HepG2 (cell line): ENCODE data around the gene SLC15A3. TPM values are rescaled to one million over a fixed set of nuclear protein-coding genes. Genes with fewer than 3 reads are reported as not detected.

Source experiments
- ATAC-seq: fragments of 200-7000 bp; cut with Tn5 transposase; 3 replicates; pipeline ENCODE4 v1.9.1; 2020; ENCODE audit warnings: mild to moderate bottlenecking, moderate library complexity
- BruUV-seq: library from RNA; stranded (reverse); fragments of 400-500 nt; replicated peaks from 2 replicates; lab custom pipeline; 2021; lab: Mats Ljungman, UMichigan
- CTCF ChIA-PET: fragments of 300-600 bp; formaldehyde crosslinking; extraction: SDS; loops from one replicate; lab custom pipeline; 2021; ENCODE audit warnings: low total read pairs, inconsistent platforms, low intra/inter-chr PET ratio; lab: Yijun Ruan, JAX
- POLR2A ChIA-PET: fragments of 350-600 bp; sonication (Branson Sonifier 250); formaldehyde crosslinking; loops from one replicate; lab custom pipeline; 2020; ENCODE audit warnings: antibody characterized with exemption, inconsistent platforms; lab: Yijun Ruan, JAX
- DNase-seq: peaks from one replicate; pipeline ENCODE4 v3.0.0-alpha.2; 2015; ENCODE audit warnings: low spot score
- FAIRE-seq: peaks from 3 replicates; lab custom pipeline; 2011; peaks lifted over from hg19 to GRCh38; lab: Jason Lieb, UNC
- H2AFZ ChIP-seq: one replicate; pipeline ENCODE4 v1.6.1; 2011; ENCODE audit warnings: low read length, inconsistent platforms
- H3K27ac ChIP-seq: fragments of 300-600 bp; 3 replicates; pipeline ENCODE4 v1.8.0; 2011; ENCODE audit warnings: mixed run types, mild to moderate bottlenecking, mixed read lengths, low read length, inconsistent platforms; ENCODE audit not compliant: insufficient read depth; ENCODE audit errors: extremely low read length
- H3K27me3 ChIP-seq, 2 experiments: fragments of 200-600 bp in 1 of 2; 2 replicates in 1 of 2; 3 replicates in 1 of 2; pipeline versions ENCODE4 v1.6.0 to v1.8.0; 2011; ENCODE audit warnings: low read length in 2 of 2, mild to moderate bottlenecking in 2 of 2, moderate library complexity in 2 of 2, inconsistent platforms in 1 of 2; ENCODE audit not compliant: insufficient read depth in 2 of 2, control insufficient read depth in 1 of 2
- H3K36me3 ChIP-seq, 2 experiments: fragments of 200-600 bp in 1 of 2; replicated peaks in 1 of 2; 2 replicates in 1 of 2; 3 replicates in 1 of 2; pipeline versions ENCODE4 v1.5.1 to v1.8.0; 2011; ENCODE audit warnings: low read length in 2 of 2, inconsistent platforms in 1 of 2; ENCODE audit not compliant: insufficient read depth in 2 of 2, control insufficient read depth in 1 of 2
- H3K4me1 ChIP-seq: 2 replicates; pipeline ENCODE4 v1.5.1; 2012; ENCODE audit warnings: low read length, inconsistent platforms; ENCODE audit not compliant: insufficient read depth
- H3K4me2 ChIP-seq: 2 replicates; pipeline ENCODE4 v1.6.0; 2011; ENCODE audit warnings: low read depth, low read length, inconsistent platforms
- H3K4me3 ChIP-seq, 3 experiments: fragments of 200-600 bp in 1 of 3; sonication (generic), shearing (Covaris generic) in 1 of 3; replicated peaks in 1 of 3; 2 replicates each; pipeline ENCODE4 v1.5.1; 2011 to 2016; ENCODE audit warnings: low read length in 3 of 3, inconsistent platforms in 2 of 3, low read depth in 2 of 3, mild to moderate bottlenecking in 2 of 3, control low read depth in 1 of 3, mixed read lengths in 1 of 3; ENCODE audit not compliant: insufficient read depth in 1 of 3
- H3K79me2 ChIP-seq: one replicate; pipeline ENCODE4 v1.6.1; 2011; ENCODE audit warnings: low read length, inconsistent platforms; ENCODE audit not compliant: insufficient read depth
- H3K9ac ChIP-seq: 2 replicates; pipeline ENCODE4 v1.6.0; 2011; ENCODE audit warnings: mild to moderate bottlenecking, low read depth, low read length, inconsistent platforms; ENCODE audit not compliant: insufficient read depth
- H3K9me3 ChIP-seq: 2 replicates; pipeline ENCODE4 v1.5.1; 2012; ENCODE audit warnings: mild to moderate bottlenecking, low read length
- H4K20me1 ChIP-seq: 2 replicates; pipeline ENCODE4 v1.6.0; 2011; ENCODE audit warnings: inconsistent platforms, mild to moderate bottlenecking, low read length, moderate library complexity; ENCODE audit not compliant: insufficient read depth
- ARNT2 ChIP-seq: sonication (generic); formaldehyde crosslinking; IDR thresholded peaks from 2 replicates; pipeline ENCODE4 v1.8.0; 2022; ENCODE audit warnings: mild to moderate bottlenecking, low read depth, missing genetic modification reagents, moderate library complexity
- ATF4 ChIP-seq, 2 experiments: fragments of 450-650 bp in 1 of 2; sonication (generic) in 1 of 2; formaldehyde crosslinking; IDR thresholded peaks; 2 replicates each; pipeline versions ENCODE4 v1.5.0 to v1.8.0; 2020 to 2022; ENCODE audit warnings: mild to moderate bottlenecking in 1 of 2, missing genetic modification reagents in 1 of 2
- CBX2 ChIP-seq, 2 experiments: fragments of 200-600 bp in 1 of 2; sonication (generic); formaldehyde crosslinking in 1 of 2; IDR thresholded peaks; 2 replicates each; pipeline versions ENCODE4 v1.7.0 to v1.8.1; 2018 to 2022; ENCODE audit warnings: low read depth in 2 of 2, low read length in 1 of 2, mild to moderate bottlenecking in 1 of 2, missing genetic modification reagents in 1 of 2
- ERF ChIP-seq: IDR thresholded peaks from 2 replicates; pipeline ENCODE4 v1.6.1; 2018; ENCODE audit warnings: missing biosample characterization, missing genetic modification reagents
- EZH2 ChIP-seq: conservative IDR thresholded peaks from 2 replicates; pipeline ENCODE4 v1.6.1; 2012; ENCODE audit warnings: mild to moderate bottlenecking, low read depth, low read length, moderate library complexity
- ZNF569 ChIP-seq: sonication (generic); formaldehyde crosslinking; IDR thresholded peaks from 2 replicates; pipeline ENCODE4 v1.5.0; 2020; ENCODE audit warnings: mild to moderate bottlenecking, missing genetic modification reagents, moderate library complexity, borderline replicate concordance
- ZNF614 ChIP-seq: IDR thresholded peaks from 2 replicates; pipeline ENCODE4 v1.6.1; 2018; ENCODE audit warnings: missing biosample characterization, missing genetic modification reagents, inconsistent platforms, borderline replicate concordance
- ZNF775 ChIP-seq: sonication (generic); formaldehyde crosslinking; IDR thresholded peaks from 2 replicates; pipeline ENCODE4 v1.4.0; 2020; ENCODE audit warnings: missing genetic modification reagents, mild to moderate bottlenecking, moderate library complexity, borderline replicate concordance
- ZSCAN22 ChIP-seq: sonication (generic); formaldehyde crosslinking; IDR thresholded peaks from 2 replicates; pipeline ENCODE4 v1.4.0; 2020; ENCODE audit warnings: mild to moderate bottlenecking, missing genetic modification reagents
- WGBS: methylation state at CpG from one replicate; pipeline ENCODE4 v1.1.6; 2017; ENCODE audit warnings: low lambda C conversion rate; 5-methylcytosine and 5-hydroxymethylcytosine counted together
- in situ Hi-C: cut with HindIII; loops from 2 replicates; pipeline ENCODE4 v1.10.0; 2017; ENCODE audit warnings: low pct_unique_long_range_greater_than_20kb; ENCODE audit not compliant: extremely low pct_ligation_motif_present
- intact Hi-C: fragments of 100-400 bp; cut with micrococcal nuclease; formaldehyde crosslinking; loops from one replicate; pipeline ENCODE4 v1.10.0; 2022; ENCODE audit not compliant: unreplicated experiment
- polyA plus RNA-seq, 8 experiments: library from polyadenylated mRNA; depleted of rRNA in 3 of 8; stranded (reverse) in 7 of 8; unstranded in 1 of 8; fragments of >200 nt; fragmentation: Illumina TruSeq in 4 of 8; extraction: Trizol in 4 of 8; gene quantifications; 2 replicates each; pipeline versions ENCODE4 v1.2.1 to v1.2.3, GENCODE V29; 2011 to 2016; ENCODE audit warnings: low read depth in 4 of 8, missing spikeins in 1 of 8, mixed read lengths in 1 of 8; ENCODE audit not compliant: insufficient read depth in 1 of 8
- total RNA-seq, 5 experiments: library from RNA; depleted of rRNA; stranded (reverse); fragments of >200 nt; fragmentation: Illumina TruSeq; extraction: Trizol; gene quantifications; 2 replicates each; pipeline ENCODE4 v1.2.3, GENCODE V29; 2016; ENCODE audit warnings: low read depth in 1 of 5
- TF ChIP-seq, protein P1 (sequence below): sonication (generic); formaldehyde crosslinking; IDR thresholded peaks from one replicate; pipeline ENCODE4 v1.5.1; 2020; ENCODE audit warnings: mild to moderate bottlenecking, missing genetic modification reagents; ENCODE audit errors: not compliant biosample characterization
- TF ChIP-seq, protein P2 (sequence below): sonication (generic); formaldehyde crosslinking; IDR thresholded peaks from 2 replicates; pipeline ENCODE4 v1.4.0; 2020; ENCODE audit warnings: missing genetic modification reagents

SLC15A3 gene
- total and polyA plus RNA-seq, 2 of the 13 experiments (the other 11 are each of a cell fraction or from before 2014, with no cell fraction given), result 0.45 to 0.77 TPM

DNA sequence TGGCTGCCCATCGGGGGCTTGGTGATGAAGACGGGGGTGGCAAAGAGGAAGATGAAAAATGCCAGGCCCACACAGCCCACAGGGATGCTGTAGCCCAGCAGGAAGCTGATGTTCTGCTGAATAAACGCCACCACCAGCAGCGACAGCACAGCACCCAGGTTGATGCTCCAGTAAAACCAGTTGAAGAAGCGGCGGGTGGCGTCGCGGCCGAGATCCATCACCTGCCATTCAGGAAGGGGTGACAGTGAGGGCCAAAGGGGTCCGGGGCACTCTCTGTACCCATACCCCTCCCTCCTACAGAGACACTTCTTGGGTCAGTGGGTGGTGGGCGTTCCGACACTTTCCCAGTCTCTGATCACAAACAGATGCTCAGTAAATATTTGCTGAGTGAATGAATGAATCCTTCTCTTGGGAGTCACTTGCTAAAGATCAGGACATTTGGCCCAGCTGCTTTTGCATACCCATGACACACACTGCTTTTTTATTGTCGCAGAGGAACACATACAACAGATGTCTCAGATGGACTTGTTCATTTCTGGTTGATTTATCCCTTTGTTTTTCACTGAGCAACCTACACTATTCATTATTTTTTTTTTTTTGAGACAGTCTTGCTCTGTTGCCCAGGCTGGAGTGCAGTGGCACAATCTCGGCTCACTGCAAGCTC is 5.2 kb downstream of the SLC15A3 start:
- 46% methylated on average over 6 of the region's 15 CpGs for WGBS
- POLR2A ChIA-PET, result no interaction called here

More for the DNA sequence above, 5.2 kb downstream of the SLC15A3 start:
- ATAC-seq (no peak), FAIRE-seq (no peak), DNase-seq (no peak)
- Histone ChIP-seq H3K79me2 (no peaks in the 10 kb centered on the region), H2AFZ (no peak overlapping the region), H3K4me2 (no peak overlapping the region), H3K27me3 (peaks cover 0 to 7% of the 10 kb centered on the region in 2 experiments; a peak in 2 of 5 replicates), H4K20me1 (no peaks in the 10 kb centered on the region), H3K4me1 (no peaks in the 10 kb centered on the region), H3K27ac (no peak overlapping the region), H3K4me3 (no peak overlapping the region), H3K9me3 (no peaks in the 10 kb centered on the region), H3K36me3 (no peaks in the 10 kb centered on the region), H3K9ac (no peak overlapping the region)
- intact Hi-C loops (no loop called here), in situ Hi-C loops (no loop called here)
- TF ChIP-seq EZH2 (no peak), ATF4 (CRISPR knock-in tag; IDR thresholded peaks at IDR 0.05) (no peak), ZSCAN22 (no peak), CBX2 (IDR thresholded peaks at IDR 0.05; ENCODE audit: low read depth, low read length) (no peak), CBX2 (CRISPR knock-in tag; IDR thresholded peaks at IDR 0.05; ENCODE audit: low read depth) (no peak), ARNT2 (CRISPR knock-in tag) (no peak), ZNF614 (CRISPR knock-in tag) (no peak), ZNF775 (no peak), ERF (no peak), ZNF569 (CRISPR knock-in tag) (no peak)
- TF ChIP-seq, protein P1, sequence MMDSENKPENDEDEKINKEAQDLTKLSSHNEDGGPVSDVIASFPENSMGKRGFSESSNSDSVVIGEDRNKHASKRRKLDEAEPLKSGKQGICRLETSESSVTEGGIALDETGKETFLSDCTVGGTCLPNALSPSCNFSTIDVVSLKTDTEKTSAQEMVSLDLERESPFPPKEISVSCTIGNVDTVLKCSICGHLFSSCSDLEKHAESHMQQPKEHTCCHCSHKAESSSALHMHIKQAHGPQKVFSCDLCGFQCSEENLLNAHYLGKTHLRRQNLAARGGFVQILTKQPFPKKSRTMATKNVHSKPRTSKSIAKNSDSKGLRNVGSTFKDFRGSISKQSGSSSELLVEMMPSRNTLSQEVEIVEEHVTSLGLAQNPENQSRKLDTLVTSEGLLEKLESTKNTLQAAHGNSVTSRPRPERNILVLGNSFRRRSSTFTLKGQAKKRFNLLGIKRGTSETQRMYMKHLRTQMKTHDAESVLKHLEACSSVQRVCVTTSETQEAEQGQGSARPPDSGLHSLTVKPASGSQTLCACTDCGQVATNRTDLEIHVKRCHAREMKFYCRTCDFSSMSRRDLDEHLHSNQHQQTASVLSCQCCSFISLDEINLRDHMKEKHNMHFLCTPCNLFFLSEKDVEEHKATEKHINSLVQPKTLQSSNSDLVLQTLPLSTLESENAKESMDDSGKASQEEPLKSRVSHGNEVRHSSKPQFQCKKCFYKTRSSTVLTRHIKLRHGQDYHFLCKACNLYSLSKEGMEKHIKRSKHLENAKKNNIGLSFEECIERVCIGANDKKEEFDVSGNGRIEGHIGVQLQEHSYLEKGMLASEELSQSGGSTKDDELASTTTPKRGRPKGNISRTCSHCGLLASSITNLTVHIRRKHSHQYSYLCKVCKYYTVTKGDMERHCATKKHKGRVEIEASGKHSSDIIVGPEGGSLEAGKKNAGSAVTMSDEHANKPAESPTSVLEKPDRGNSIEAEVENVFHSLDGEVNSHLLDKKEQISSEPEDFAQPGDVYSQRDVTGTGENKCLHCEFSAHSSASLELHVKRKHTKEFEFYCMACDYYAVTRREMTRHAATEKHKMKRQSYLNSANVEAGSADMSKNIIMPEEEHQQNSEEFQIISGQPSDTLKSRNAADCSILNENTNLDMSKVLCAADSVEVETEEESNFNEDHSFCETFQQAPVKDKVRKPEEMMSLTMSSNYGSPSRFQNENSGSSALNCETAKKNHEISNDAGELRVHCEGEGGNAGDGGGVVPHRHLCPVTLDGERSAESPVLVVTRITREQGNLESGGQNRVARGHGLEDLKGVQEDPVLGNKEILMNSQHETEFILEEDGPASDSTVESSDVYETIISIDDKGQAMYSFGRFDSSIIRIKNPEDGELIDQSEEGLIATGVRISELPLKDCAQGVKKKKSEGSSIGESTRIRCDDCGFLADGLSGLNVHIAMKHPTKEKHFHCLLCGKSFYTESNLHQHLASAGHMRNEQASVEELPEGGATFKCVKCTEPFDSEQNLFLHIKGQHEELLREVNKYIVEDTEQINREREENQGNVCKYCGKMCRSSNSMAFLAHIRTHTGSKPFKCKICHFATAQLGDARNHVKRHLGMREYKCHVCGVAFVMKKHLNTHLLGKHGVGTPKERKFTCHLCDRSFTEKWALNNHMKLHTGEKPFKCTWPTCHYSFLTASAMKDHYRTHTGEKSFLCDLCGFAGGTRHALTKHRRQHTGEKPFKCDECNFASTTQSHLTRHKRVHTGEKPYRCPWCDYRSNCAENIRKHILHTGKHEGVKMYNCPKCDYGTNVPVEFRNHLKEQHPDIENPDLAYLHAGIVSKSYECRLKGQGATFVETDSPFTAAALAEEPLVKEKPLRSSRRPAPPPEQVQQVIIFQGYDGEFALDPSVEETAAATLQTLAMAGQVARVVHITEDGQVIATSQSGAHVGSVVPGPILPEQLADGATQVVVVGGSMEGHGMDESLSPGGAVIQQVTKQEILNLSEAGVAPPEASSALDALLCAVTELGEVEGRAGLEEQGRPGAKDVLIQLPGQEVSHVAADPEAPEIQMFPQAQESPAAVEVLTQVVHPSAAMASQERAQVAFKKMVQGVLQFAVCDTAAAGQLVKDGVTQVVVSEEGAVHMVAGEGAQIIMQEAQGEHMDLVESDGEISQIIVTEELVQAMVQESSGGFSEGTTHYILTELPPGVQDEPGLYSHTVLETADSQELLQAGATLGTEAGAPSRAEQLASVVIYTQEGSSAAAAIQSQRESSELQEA, result no peak
- TF ChIP-seq, protein P2, sequence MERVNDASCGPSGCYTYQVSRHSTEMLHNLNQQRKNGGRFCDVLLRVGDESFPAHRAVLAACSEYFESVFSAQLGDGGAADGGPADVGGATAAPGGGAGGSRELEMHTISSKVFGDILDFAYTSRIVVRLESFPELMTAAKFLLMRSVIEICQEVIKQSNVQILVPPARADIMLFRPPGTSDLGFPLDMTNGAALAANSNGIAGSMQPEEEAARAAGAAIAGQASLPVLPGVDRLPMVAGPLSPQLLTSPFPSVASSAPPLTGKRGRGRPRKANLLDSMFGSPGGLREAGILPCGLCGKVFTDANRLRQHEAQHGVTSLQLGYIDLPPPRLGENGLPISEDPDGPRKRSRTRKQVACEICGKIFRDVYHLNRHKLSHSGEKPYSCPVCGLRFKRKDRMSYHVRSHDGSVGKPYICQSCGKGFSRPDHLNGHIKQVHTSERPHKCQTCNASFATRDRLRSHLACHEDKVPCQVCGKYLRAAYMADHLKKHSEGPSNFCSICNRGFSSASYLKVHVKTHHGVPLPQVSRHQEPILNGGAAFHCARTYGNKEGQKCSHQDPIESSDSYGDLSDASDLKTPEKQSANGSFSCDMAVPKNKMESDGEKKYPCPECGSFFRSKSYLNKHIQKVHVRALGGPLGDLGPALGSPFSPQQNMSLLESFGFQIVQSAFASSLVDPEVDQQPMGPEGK (CRISPR knock-in tag), result no peak
- CTCF ChIA-PET, result no interaction called here
- BruUV-seq, result no TSS peak
